ENCODE data around the gene TDRD12. TPM values are rescaled to one million over a fixed set of nuclear protein-coding genes. Genes with fewer than 3 reads are reported as not detected.

TDRD12 gene
- total RNA-seq, 4 donors from 2014 or later, result 0.13 to 1.7 (median 1.2) TPM; not detected in 1

DNA sequence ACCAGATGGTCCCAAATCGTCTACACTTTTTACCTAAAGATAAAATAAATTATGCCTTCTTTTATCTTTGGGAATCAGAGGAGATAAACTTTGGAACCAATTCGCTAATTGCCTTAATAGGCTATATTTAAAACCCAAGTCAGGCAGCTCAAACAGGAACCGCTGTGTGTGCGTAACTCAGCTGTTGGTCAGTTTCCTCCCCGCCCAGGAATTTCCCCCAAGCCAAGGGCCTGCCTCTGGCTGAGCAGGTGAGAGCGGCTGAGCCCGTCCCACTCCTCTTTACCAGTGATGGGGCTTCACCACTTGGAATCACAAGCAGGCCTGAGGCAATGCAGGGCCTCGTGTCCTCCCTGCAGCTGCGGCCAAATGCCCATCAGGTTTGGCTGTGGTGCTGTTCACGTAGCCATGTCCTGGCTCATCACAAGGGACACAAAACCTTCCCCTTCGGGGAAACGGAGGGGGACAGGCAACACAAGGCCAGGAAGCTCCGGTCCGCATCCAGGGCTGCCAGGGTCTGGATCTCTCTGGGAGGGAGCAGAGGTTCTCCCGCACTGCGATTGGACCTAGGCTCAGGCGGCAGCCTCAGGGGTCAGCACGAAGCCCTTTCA is 150.5 kb downstream of the TDRD12 start:
- Histone ChIP-seq H3K36me3 (no peaks in the 10 kb centered on the region), H3K4me1 (no peaks in the 10 kb centered on the region), H3K27ac (no peak overlapping the region), H3K9me3 (no peaks in the 10 kb centered on the region), H3K4me3 (no peak overlapping the region), H3K27me3 (no peaks in the 10 kb centered on the region)
- TF ChIP-seq EP300 (IDR thresholded peaks at IDR 0.05) (no peak), POLR2A (IDR thresholded peaks at IDR 0.05) (no peak), CTCF (IDR thresholded peaks at IDR 0.05) (no peak), POLR2AphosphoS5 (IDR thresholded peaks at IDR 0.05) (no peak)
- WGBS, 2 donors (ENCODE audit: low coverage in 1 of 2), result 53 to 56% methylated on average over 3 to 4 of the region's 18 CpGs
- no peak for ATAC-seq

DNA sequence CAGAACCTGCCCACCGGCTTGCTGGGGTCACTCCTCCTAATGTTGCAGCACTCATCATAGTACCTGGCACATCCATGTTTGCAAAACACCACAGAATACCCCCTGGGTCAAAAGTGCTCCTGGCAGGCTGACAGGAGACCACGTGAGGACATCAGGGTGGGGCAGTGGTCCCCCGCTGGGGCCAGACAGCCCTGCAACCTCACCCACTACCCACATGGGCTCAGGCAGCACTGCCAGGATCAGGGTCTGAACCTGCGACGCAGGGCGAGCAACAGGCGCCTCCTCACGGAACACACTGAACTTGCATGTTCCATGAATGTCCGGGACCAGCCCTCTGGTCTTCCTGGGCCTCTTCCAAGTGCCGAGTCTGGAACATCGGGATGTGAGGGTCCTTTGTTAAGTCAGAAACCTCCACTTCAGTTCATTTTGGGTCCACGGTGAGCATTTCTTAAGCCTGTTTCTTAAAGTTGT is 151.4 kb downstream of the TDRD12 start:
- Histone ChIP-seq H3K9me3 (no peaks in the 10 kb centered on the region), H3K36me3 (peaks cover 0 to 1% of the 10 kb centered on the region in 2 donors), H3K4me1 (no peaks in the 10 kb centered on the region), H3K27me3 (no peaks in the 10 kb centered on the region), H3K4me3 (no peak overlapping the region), H3K27ac (no peak overlapping the region)
- WGBS, 2 donors (ENCODE audit: low coverage in 1 of 2), result 59% methylated on average over 6 of the region's 12 CpGs; no CpG with 5 or more reads in 1 of the 2 donors
- no peak for ATAC-seq
- TF ChIP-seq POLR2AphosphoS5 (IDR thresholded peaks at IDR 0.05) (no peak), POLR2A (IDR thresholded peaks at IDR 0.05) (no peak), CTCF (IDR thresholded peaks at IDR 0.05) (no peak), EP300 (IDR thresholded peaks at IDR 0.05) (no peak)

DNA sequence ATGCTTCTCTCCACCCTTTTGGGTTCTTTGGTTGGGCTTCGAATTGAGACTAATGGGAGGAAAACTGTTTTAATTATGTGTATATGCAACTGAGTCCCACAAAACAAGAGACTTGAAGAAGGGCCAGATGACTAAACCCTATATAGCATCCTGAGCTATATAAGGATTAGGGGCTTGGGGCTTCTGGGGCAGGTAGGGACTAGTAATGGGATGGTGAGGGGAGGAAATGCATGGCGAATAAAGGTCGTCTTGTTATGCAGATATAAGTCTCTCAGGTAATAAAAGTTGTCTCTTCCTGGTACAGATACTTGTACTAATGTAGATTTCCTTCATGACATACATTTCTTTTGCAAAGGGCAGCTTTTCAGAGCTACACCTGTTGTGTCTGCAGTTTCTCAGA is 152.8 kb downstream of the TDRD12 start:
- Histone ChIP-seq H3K27me3 (no peaks in the 10 kb centered on the region), H3K4me1 (no peaks in the 10 kb centered on the region), H3K4me3 (no peak overlapping the region), H3K27ac (no peak overlapping the region), H3K9me3 (no peaks in the 10 kb centered on the region), H3K36me3 (peaks cover 0 to 15% of the 10 kb centered on the region in 2 donors)
- TF ChIP-seq EP300 (IDR thresholded peaks at IDR 0.05), result no peak
- no peak for TF ChIP-seq POLR2AphosphoS5 (IDR thresholded peaks at IDR 0.05)
- TF ChIP-seq POLR2A (IDR thresholded peaks at IDR 0.05), result no peak
- TF ChIP-seq CTCF (IDR thresholded peaks at IDR 0.05), result no peak
- WGBS, 2 donors (ENCODE audit: low coverage in 1 of 2), result 85 to 94% methylated on average over 3 of the region's 3 CpGs
- no peak for ATAC-seq

- ATAC-seq, result no peak
- H3K9me3 ChIP-seq, result no peaks in the 10 kb centered on the region
- H3K4me1 ChIP-seq, result no peaks in the 10 kb centered on the region
- no peak overlapping the region for H3K27ac ChIP-seq
- TF ChIP-seq POLR2AphosphoS5 (IDR thresholded peaks at IDR 0.05) (no peak), POLR2A (IDR thresholded peaks at IDR 0.05) (no peak), EP300 (IDR thresholded peaks at IDR 0.05) (no peak), CTCF (IDR thresholded peaks at IDR 0.05) (no peak)
- WGBS, 2 donors (ENCODE audit: low coverage in 1 of 2), result 78 to 81% methylated on average over 13 to 14 of the region's 18 CpGs
- H3K27me3 ChIP-seq, result no peaks in the 10 kb centered on the region
- H3K36me3 ChIP-seq, result peaks cover 0 to 25% of the 10 kb centered on the region in 2 donors
- H3K4me3 ChIP-seq, result no peak overlapping the region
Measured at GRCh38 chr19:32873247-32873959, 153.8 kb downstream of the TDRD12 start.

DNA sequence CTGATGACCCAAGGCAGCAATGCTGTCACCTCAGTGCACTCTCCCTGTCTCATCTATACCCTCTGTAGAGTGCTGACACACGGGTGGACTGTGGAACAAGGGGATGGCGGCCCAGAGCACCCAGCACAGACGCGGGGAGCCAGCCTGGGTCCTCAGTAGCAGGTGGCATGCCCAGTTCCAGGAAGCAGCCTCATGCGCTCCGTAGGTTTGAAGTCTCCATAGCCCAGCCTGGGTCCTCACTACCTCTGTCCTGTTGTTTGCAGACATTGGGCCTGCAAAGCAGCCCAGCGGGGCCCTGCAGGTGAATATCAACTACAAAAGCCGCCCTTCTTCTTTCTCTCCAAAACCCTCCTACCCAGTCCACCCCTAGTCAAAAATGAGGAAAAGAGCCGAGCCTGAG is 155.0 kb downstream of the TDRD12 start:
- H3K9me3 ChIP-seq, result no peaks in the 10 kb centered on the region
- TF ChIP-seq EP300 (IDR thresholded peaks at IDR 0.05) (no peak), POLR2AphosphoS5 (IDR thresholded peaks at IDR 0.05) (no peak), POLR2A (IDR thresholded peaks at IDR 0.05) (no peak), CTCF (IDR thresholded peaks at IDR 0.05) (no peak)
- no peak overlapping the region for H3K27ac ChIP-seq
- no peak for ATAC-seq
- WGBS, 2 donors (ENCODE audit: low coverage in 1 of 2), result 0 to 100% methylated on average over 1 of the region's 9 CpGs
- H3K27me3 ChIP-seq, result no peaks in the 10 kb centered on the region
- no peaks in the 10 kb centered on the region for H3K4me1 ChIP-seq
- H3K4me3 ChIP-seq, result no peak overlapping the region
- peaks cover 0 to 37% of the 10 kb centered on the region in 2 donors for H3K36me3 ChIP-seq
